Mucosa of rectum (tissue), 2 donors: ENCODE results near the gene PARD3B.

Experiments used
- H3K27ac ChIP-seq, 2 donors: one replicate each; pipeline ENCODE4 v1.7.0; 2013; ENCODE audit warnings: inconsistent platforms in 2 of 2, low read depth in 2 of 2, low read length in 2 of 2
- H3K27me3 ChIP-seq, 2 donors: one replicate each; pipeline ENCODE4 v1.7.0; 2013; ENCODE audit warnings: low read length in 2 of 2; ENCODE audit not compliant: control insufficient read depth in 2 of 2, insufficient read depth in 2 of 2
- H3K36me3 ChIP-seq, 2 donors: one replicate each; pipeline ENCODE4 v1.7.0; 2013; ENCODE audit warnings: low read length in 2 of 2; ENCODE audit not compliant: control insufficient read depth in 2 of 2, insufficient read depth in 2 of 2
- H3K4me1 ChIP-seq, 2 donors: one replicate each; pipeline ENCODE4 v1.7.0; 2013; ENCODE audit warnings: low read length in 2 of 2, mild to moderate bottlenecking in 1 of 2; ENCODE audit not compliant: control insufficient read depth in 2 of 2, insufficient read depth in 2 of 2
- H3K4me3 ChIP-seq, 2 donors: one replicate each; pipeline ENCODE4 v1.7.0; 2013; ENCODE audit warnings: low read length in 2 of 2
- H3K9ac ChIP-seq, 2 donors: one replicate each; pipeline ENCODE4 v1.7.0; 2013; ENCODE audit warnings: low read length in 2 of 2, low read depth in 1 of 2, mild to moderate bottlenecking in 1 of 2
- H3K9me3 ChIP-seq, 2 donors: one replicate each; pipeline ENCODE4 v1.7.0; 2013; ENCODE audit warnings: low read length in 2 of 2; ENCODE audit not compliant: control insufficient read depth in 2 of 2
- donor health status: healthy.
- donor health status: Normal muscosa, but diverticular disease.

PARD3B gene

GRCh38 chr2:204730603-204731002 lies 185.3 kb downstream of the PARD3B start:
- Histone ChIP-seq H3K27me3 (no peaks in the 10 kb centered on the region), H3K27ac (no peak overlapping the region), H3K9me3 (no peaks in the 10 kb centered on the region), H3K9ac (no peak overlapping the region), H3K4me3 (no peak overlapping the region), H3K4me1 (no peaks in the 10 kb centered on the region), H3K36me3 (no peaks in the 10 kb centered on the region)

DNA sequence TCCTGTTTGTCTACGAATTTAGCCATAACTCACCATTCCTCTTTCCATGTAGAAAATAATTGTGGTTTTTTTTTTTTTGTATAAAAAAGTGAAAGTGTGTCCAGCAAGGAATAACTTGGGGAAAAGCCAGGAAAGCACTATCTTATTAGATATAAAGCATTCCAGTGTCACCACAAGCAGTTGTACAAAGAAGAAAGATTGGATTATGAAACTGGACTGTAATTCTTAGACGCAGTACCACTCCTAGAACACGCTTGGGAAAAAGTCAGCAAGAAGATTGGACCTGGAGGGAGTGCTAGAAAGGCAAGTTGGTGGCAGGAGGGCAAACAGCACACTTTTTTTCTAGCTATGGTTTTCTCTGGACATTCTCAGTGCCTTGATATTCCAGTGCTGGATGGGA lies 186.7 kb downstream of the PARD3B start:
- no peak overlapping the region for H3K9ac ChIP-seq

DNA sequence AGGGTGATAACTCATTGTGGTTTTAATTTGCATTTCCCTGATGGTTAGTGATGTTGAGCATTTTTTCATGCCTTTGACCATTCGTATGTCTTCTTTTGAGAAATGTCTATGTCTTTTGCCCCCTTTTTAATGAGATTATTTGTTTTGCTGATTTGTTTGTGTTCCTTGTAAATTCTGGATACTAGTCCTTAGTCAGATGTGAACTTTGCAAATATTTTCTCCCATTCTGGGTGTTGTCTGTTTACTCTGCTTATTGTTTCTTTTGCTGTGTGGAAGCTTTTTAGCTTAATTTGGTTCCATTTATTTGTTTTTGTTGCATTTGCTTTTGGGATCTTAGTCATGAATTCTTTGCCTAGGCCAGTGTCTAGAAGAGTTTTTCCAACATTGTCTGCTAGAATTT lies 192.0 kb downstream of the PARD3B start:
- Histone ChIP-seq H3K36me3 (no peaks in the 10 kb centered on the region), H3K9ac (no peak overlapping the region), H3K4me1 (no peaks in the 10 kb centered on the region), H3K4me3 (no peak overlapping the region), H3K9me3 (no peaks in the 10 kb centered on the region), H3K27ac (no peak overlapping the region), H3K27me3 (no peaks in the 10 kb centered on the region)

More for the DNA sequence above, 186.7 kb downstream of the PARD3B start:
- H3K4me1 ChIP-seq, result no peaks in the 10 kb centered on the region
- no peaks in the 10 kb centered on the region for H3K9me3 ChIP-seq
- H3K36me3 ChIP-seq, result no peaks in the 10 kb centered on the region
- no peak overlapping the region for H3K4me3 ChIP-seq
- no peaks in the 10 kb centered on the region for H3K27me3 ChIP-seq
- H3K27ac ChIP-seq, result no peak overlapping the region

DNA sequence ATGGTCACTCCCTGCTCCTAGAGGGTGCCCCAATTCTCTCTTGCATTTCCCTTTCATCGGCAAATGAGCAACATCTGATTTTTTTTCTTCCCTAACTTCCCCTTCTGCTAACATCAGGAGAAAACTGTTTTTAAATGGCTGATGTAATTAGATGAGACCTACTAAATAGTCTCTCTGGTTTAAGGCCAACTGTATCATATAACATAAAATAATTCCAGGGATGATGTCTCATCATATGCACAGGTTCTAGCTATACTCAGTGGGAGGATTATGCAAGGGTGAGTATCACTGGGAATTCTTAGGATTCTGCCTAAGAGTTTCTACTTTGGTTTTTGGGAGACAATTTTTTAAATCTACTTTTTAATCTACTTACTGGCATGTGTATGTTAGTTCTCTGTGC lies 193.4 kb downstream of the PARD3B start:
- Histone ChIP-seq H3K27me3 (no peaks in the 10 kb centered on the region), H3K9ac (no peak overlapping the region), H3K4me3 (no peak overlapping the region), H3K27ac (no peak overlapping the region), H3K4me1 (peaks cover 0 to 4% of the 10 kb centered on the region in 2 donors), H3K36me3 (no peaks in the 10 kb centered on the region), H3K9me3 (no peaks in the 10 kb centered on the region)

- H3K9me3 ChIP-seq, result no peaks in the 10 kb centered on the region
- H3K36me3 ChIP-seq, result no peaks in the 10 kb centered on the region
- H3K9ac ChIP-seq, result no peak overlapping the region
- H3K27ac ChIP-seq, result no peak overlapping the region
- peaks cover 0 to 4% of the 10 kb centered on the region in 2 donors for H3K4me1 ChIP-seq
- no peak overlapping the region for H3K4me3 ChIP-seq
- no peaks in the 10 kb centered on the region for H3K27me3 ChIP-seq
These were observed 198.2 kb downstream of the PARD3B start for GRCh38 chr2:204743393-204743960.

DNA sequence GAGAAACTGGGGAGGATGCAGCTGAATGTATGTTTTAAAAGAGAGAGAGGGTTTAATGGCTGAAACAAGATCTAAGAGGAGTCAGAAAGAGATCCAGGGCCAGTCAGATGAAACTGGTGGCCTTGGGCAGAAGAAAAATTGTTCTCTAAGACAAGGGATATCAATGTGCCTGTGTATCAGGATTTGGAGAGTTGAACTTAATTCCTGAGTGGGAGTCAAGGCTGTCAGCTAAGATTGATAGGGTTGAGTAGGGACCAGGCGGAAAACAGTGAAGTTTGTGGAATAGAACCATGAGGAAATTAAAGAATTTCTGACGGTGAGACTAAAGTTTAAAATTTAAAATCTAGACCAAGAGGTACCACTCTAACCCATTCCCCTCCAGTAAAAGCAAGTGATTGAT lies 199.2 kb downstream of the PARD3B start:
- Histone ChIP-seq H3K4me1 (peaks cover 0 to 4% of the 10 kb centered on the region in 2 donors), H3K9ac (no peak overlapping the region)

GRCh38 chr2:204748286-204748685 lies 203.0 kb downstream of the PARD3B start:
- Histone ChIP-seq H3K36me3 (no peaks in the 10 kb centered on the region), H3K9ac (no peak overlapping the region), H3K27me3 (no peaks in the 10 kb centered on the region), H3K27ac (no peak overlapping the region), H3K9me3 (no peaks in the 10 kb centered on the region), H3K4me1 (peaks cover 0 to 2% of the 10 kb centered on the region in 2 donors), H3K4me3 (no peak overlapping the region)

More for the DNA sequence above, 199.2 kb downstream of the PARD3B start:
- Histone ChIP-seq H3K36me3 (no peaks in the 10 kb centered on the region), H3K9me3 (no peaks in the 10 kb centered on the region), H3K4me3 (no peak overlapping the region), H3K27me3 (no peaks in the 10 kb centered on the region), H3K27ac (no peak overlapping the region)

DNA sequence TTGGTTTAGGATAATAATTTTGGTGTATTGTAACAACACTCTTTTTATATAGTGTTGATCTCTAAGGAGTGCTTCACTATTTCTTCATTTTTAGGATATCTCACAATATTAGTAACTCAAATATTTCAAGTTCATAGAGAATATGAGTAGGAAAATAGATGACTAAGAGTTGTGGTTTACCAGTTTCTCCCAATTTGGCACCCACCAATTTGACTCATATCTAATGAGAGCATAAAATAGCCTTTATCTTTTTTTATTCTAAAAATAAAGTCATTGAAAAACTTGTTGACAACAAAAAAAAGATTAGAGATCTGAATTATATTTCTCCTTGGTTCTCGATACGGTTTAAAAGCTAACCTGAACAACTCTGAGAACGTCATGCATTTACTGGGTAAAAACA lies 204.0 kb downstream of the PARD3B start:
- Histone ChIP-seq H3K4me3 (no peak overlapping the region), H3K4me1 (no peaks in the 10 kb centered on the region), H3K27ac (no peak overlapping the region), H3K9me3 (no peaks in the 10 kb centered on the region), H3K27me3 (no peaks in the 10 kb centered on the region), H3K9ac (no peak overlapping the region), H3K36me3 (no peaks in the 10 kb centered on the region)

GRCh38 chr2:204750389-204750788 lies 205.1 kb downstream of the PARD3B start:
- Histone ChIP-seq H3K4me1 (no peaks in the 10 kb centered on the region), H3K27me3 (no peaks in the 10 kb centered on the region), H3K9ac (no peak overlapping the region), H3K27ac (no peak overlapping the region), H3K36me3 (no peaks in the 10 kb centered on the region), H3K9me3 (no peaks in the 10 kb centered on the region), H3K4me3 (no peak overlapping the region)

GRCh38 chr2:204751472-204751871 lies 206.2 kb downstream of the PARD3B start:
- Histone ChIP-seq H3K9me3 (no peaks in the 10 kb centered on the region), H3K4me1 (no peaks in the 10 kb centered on the region), H3K27me3 (no peaks in the 10 kb centered on the region), H3K27ac (no peak overlapping the region), H3K4me3 (no peak overlapping the region), H3K9ac (no peak overlapping the region), H3K36me3 (no peaks in the 10 kb centered on the region)

DNA sequence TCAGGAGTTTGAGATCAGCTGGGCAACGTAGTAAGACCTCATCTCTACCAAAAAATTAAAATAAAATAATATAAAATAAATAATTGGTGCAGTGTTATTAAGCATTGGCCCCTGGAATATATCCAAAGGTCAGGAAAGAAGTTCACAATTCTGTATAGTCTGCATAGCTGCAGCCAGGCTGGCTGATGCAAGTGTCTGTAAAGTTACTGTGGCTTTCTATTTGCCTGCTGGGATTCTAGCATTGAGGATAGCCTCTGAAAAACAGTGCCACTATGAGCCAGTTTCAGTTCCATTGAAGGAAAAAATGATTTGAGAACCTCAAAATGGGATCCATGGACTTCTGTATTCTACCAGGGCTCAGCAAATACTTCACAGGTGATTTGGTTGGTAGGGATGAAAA lies 208.6 kb downstream of the PARD3B start:
- Histone ChIP-seq H3K27me3 (no peaks in the 10 kb centered on the region), H3K9ac (no peak overlapping the region), H3K36me3 (no peaks in the 10 kb centered on the region), H3K4me1 (no peaks in the 10 kb centered on the region), H3K9me3 (no peaks in the 10 kb centered on the region), H3K27ac (no peak overlapping the region), H3K4me3 (no peak overlapping the region)
